ENCODE results near the gene SERPINB6.
A peak's percentile ranks its signal among the peaks of the same experiment; 100 is the strongest.
"Not testable (repeated sequence)": the region's sequence is repeated elsewhere in the genome, so short reads cannot be mapped to it uniquely, and the experiment has no call there.

SERPINB6 gene

GRCh38 chr6:2971420-2972218 lies at the start of gene SERPINB6:
TSS of gene SERPINB6 (minus strand) at chr6:2971567. CDS start at chr6:2959332, 12,235 bp downstream.
- DNase-seq (ENCODE audit: low read depth): peak; percentile 80

GRCh38 chr6:3019749-3020320 lies 48.5 kb upstream of the SERPINB6 start:
- DNase-seq (ENCODE audit: low read depth): no peak

- DNase-seq (ENCODE audit: low read depth): no peak
These were observed 47.7 kb upstream of the SERPINB6 start for GRCh38 chr6:3019065-3019464.

GRCh38 chr6:3017304-3017703 lies 45.9 kb upstream of the SERPINB6 start:
- DNase-seq (ENCODE audit: low read depth): no peak

- no peak for DNase-seq (ENCODE audit: low read depth)
These were observed 45.3 kb upstream of the SERPINB6 start for GRCh38 chr6:3016473-3017280.

- DNase-seq (ENCODE audit: low read depth): no peak
These were observed 43.8 kb upstream of the SERPINB6 start for GRCh38 chr6:3015144-3015543.

- no peak for DNase-seq (ENCODE audit: low read depth)
These were observed 43.3 kb upstream of the SERPINB6 start for GRCh38 chr6:3014675-3015066.

- no peak for DNase-seq (ENCODE audit: low read depth)
These were observed 42.7 kb upstream of the SERPINB6 start for GRCh38 chr6:3013901-3014674.

GRCh38 chr6:3013486-3013885 lies 42.1 kb upstream of the SERPINB6 start:
- DNase-seq (ENCODE audit: low read depth): no peak

GRCh38 chr6:3011592-3011991 lies 40.2 kb upstream of the SERPINB6 start:
- no peak for DNase-seq (ENCODE audit: low read depth)

- DNase-seq (ENCODE audit: low read depth): no peak
These were observed 39.8 kb upstream of the SERPINB6 start for GRCh38 chr6:3011158-3011557.

- DNase-seq (ENCODE audit: low read depth): no peak
These were observed 38.6 kb upstream of the SERPINB6 start for GRCh38 chr6:3009930-3010329.

GRCh38 chr6:3008712-3009265 lies 37.4 kb upstream of the SERPINB6 start:
- not testable (repeated sequence) for DNase-seq (ENCODE audit: low read depth)

GRCh38 chr6:3007571-3007970 lies 36.2 kb upstream of the SERPINB6 start:
- DNase-seq (ENCODE audit: low read depth): no peak

GRCh38 chr6:3006476-3006875 lies 35.1 kb upstream of the SERPINB6 start:
- DNase-seq (ENCODE audit: low read depth): no peak

GRCh38 chr6:3005874-3006273 lies 34.5 kb upstream of the SERPINB6 start:
- DNase-seq (ENCODE audit: low read depth): no peak

- DNase-seq (ENCODE audit: low read depth): no peak
These were observed 33.7 kb upstream of the SERPINB6 start for GRCh38 chr6:3005077-3005476.

- not testable (repeated sequence) for DNase-seq (ENCODE audit: low read depth)
These were observed 31.9 kb upstream of the SERPINB6 start for GRCh38 chr6:3003226-3003625.

GRCh38 chr6:3001773-3002293 lies 30.5 kb upstream of the SERPINB6 start:
- peak; percentile 69 for DNase-seq (ENCODE audit: low read depth)

- DNase-seq (ENCODE audit: low read depth): no peak
These were observed 29.9 kb upstream of the SERPINB6 start for GRCh38 chr6:3001146-3001772.
